CD14-positive monocyte (primary cell): ENCODE measurements around the gene ACYP2. TPM values are rescaled to one million over a fixed set of nuclear protein-coding genes. Genes with fewer than 3 reads are reported as not detected.
A peak's percentile ranks its signal among the peaks of the same experiment; 100 is the strongest.

ENCODE experiments used
- DNase-seq, 3 donors: peaks; one replicate each; pipeline ENCODE4 v3.0.0-alpha.2; 2011 to 2022
- H2AFZ ChIP-seq: 2 replicates; pipeline ENCODE4 v1.6.0; 2012; ENCODE audit warnings: mild to moderate bottlenecking, low read depth, low read length, inconsistent platforms; ENCODE audit not compliant: insufficient read depth, poor library complexity, severe bottlenecking
- H3K27ac ChIP-seq, 2 donors: 1 replicate in 1 of 2; 2 replicates in 1 of 2; pipeline ENCODE4 v1.5.1; 2012 to 2013; ENCODE audit warnings: low read length in 2 of 2, control low read depth in 1 of 2, inconsistent platforms in 1 of 2, low read depth in 1 of 2, mild to moderate bottlenecking in 1 of 2
- H3K27me3 ChIP-seq, 2 donors: one replicate each; pipeline versions ENCODE4 v1.6.0 to v1.6.1; 2011 to 2013; ENCODE audit warnings: low read length in 2 of 2; ENCODE audit not compliant: control insufficient read depth in 2 of 2, insufficient read depth in 2 of 2
- H3K36me3 ChIP-seq, 2 donors: replicated peaks in 1 of 2; 1 replicate in 1 of 2; 2 replicates in 1 of 2; pipeline versions ENCODE4 v1.5.1 to v1.6.1; 2012 to 2013; ENCODE audit warnings: low read length in 2 of 2, control low read depth in 1 of 2, inconsistent platforms in 1 of 2, mild to moderate bottlenecking in 1 of 2; ENCODE audit not compliant: insufficient read depth in 2 of 2, control insufficient read depth in 1 of 2
- H3K4me1 ChIP-seq, 2 donors: 1 replicate in 1 of 2; 2 replicates in 1 of 2; pipeline versions ENCODE4 v1.5.1 to v1.6.1; 2012 to 2013; ENCODE audit warnings: low read length in 2 of 2, control low read depth in 1 of 2, inconsistent platforms in 1 of 2, mild to moderate bottlenecking in 1 of 2, moderate library complexity in 1 of 2; ENCODE audit not compliant: insufficient read depth in 2 of 2, control insufficient read depth in 1 of 2
- H3K4me2 ChIP-seq: replicated peaks from 2 replicates; pipeline ENCODE3; 2012; ENCODE audit warnings: low read length, moderate library complexity, mild to moderate bottlenecking; ENCODE audit not compliant: poor library complexity, severe bottlenecking; ENCODE audit errors: extremely low read depth
- H3K4me3 ChIP-seq, 3 experiments: fragments of 200-600 bp in 1 of 3; sonication (generic) in 1 of 3; replicated peaks in 1 of 3; 1 replicate in 2 of 3; 2 replicates in 1 of 3; pipeline ENCODE4 v1.5.1; 2011 to 2013; ENCODE audit warnings: low read length in 3 of 3, mild to moderate bottlenecking in 3 of 3, control low read depth in 2 of 3, low read depth in 2 of 3, inconsistent platforms in 1 of 3, moderate library complexity in 1 of 3
- H3K79me2 ChIP-seq: 2 replicates; pipeline ENCODE4 v1.6.0; 2012; ENCODE audit warnings: mild to moderate bottlenecking, control low read depth, inconsistent platforms, low read length, moderate library complexity; ENCODE audit not compliant: insufficient read depth
- H3K9ac ChIP-seq: 2 replicates; pipeline ENCODE4 v1.6.0; 2017; ENCODE audit warnings: low read length, mild to moderate bottlenecking; ENCODE audit not compliant: insufficient read depth, poor library complexity, severe bottlenecking
- H3K9me3 ChIP-seq, 2 donors: replicated peaks in 1 of 2; 1 replicate in 1 of 2; 2 replicates in 1 of 2; pipeline versions ENCODE4 v1.5.1 to v1.6.1; 2012 to 2013; ENCODE audit warnings: low read length in 2 of 2, control low read depth in 1 of 2; ENCODE audit not compliant: control insufficient read depth in 1 of 2, insufficient read depth in 1 of 2
- H4K20me1 ChIP-seq: 2 replicates; pipeline ENCODE4 v1.6.0; 2012; ENCODE audit warnings: mild to moderate bottlenecking, low read length, control low read depth, moderate library complexity; ENCODE audit not compliant: insufficient read depth
- H3K27ac Mint-ChIP-seq, 7 donors: one replicate each; pipeline ENCODE4 v1.8.0; 2020; ENCODE audit warnings: mild to moderate bottlenecking in 7 of 7, mixed read lengths in 7 of 7, moderate library complexity in 6 of 7, inconsistent platforms in 2 of 7
- H3K27me3 Mint-ChIP-seq, 3 donors: one replicate each; pipeline ENCODE4 v1.8.0; 2021 to 2022; ENCODE audit warnings: low read depth in 3 of 3, mild to moderate bottlenecking in 3 of 3, mixed read lengths in 3 of 3, moderate library complexity in 3 of 3, inconsistent platforms in 1 of 3
- H3K36me3 Mint-ChIP-seq, 2 donors: one replicate each; pipeline ENCODE4 v1.8.0; 2020; ENCODE audit warnings: mixed read lengths in 2 of 2, inconsistent platforms in 1 of 2, mild to moderate bottlenecking in 1 of 2
- H3K4me1 Mint-ChIP-seq: one replicate; pipeline ENCODE4 v1.8.0; 2020; ENCODE audit warnings: mild to moderate bottlenecking, mixed read lengths
- H3K4me3 Mint-ChIP-seq, 2 donors: one replicate each; pipeline ENCODE4 v1.8.0; 2020; ENCODE audit warnings: mild to moderate bottlenecking in 2 of 2, mixed read lengths in 2 of 2, moderate library complexity in 1 of 2
- H3K9me3 Mint-ChIP-seq, 7 donors: one replicate each; pipeline ENCODE4 v1.8.0; 2020 to 2022; ENCODE audit warnings: mixed read lengths in 7 of 7, mild to moderate bottlenecking in 6 of 7, moderate library complexity in 6 of 7, inconsistent platforms in 2 of 7
- CTCF ChIP-seq: fragments of 200-600 bp; IDR thresholded peaks from one replicate; pipeline ENCODE4 v1.8.0; 2022; ENCODE audit warnings: antibody characterized with exemption, mild to moderate bottlenecking
- WGBS: methylation state at CpG from one replicate; pipeline ENCODE4 v1.1.5; 2013; ENCODE audit warnings: missing lambda C conversion rate; ENCODE audit not compliant: insufficient coverage; 5-methylcytosine and 5-hydroxymethylcytosine counted together
- intact Hi-C, 2 donors: fragments of 100-400 bp; cut with micrococcal nuclease; formaldehyde crosslinking; loops; one replicate each; pipeline versions ENCODE4 v1.15.0 to v1.15.1; 2023
- polyA plus RNA-seq, 3 donors: library from polyadenylated mRNA; depleted of rRNA in 1 of 3; unstranded in 2 of 3; stranded (reverse) in 1 of 3; fragments of 300-500 nt in 2 of 3; fragments of >200 nt in 1 of 3; fragmentation: Illumina TruSeq in 2 of 3; gene quantifications; 1 replicate in 2 of 3; 2 replicates in 1 of 3; pipeline ENCODE4 v1.2.3, GENCODE V29; 2012 to 2021

The ACYP2 gene
- polyA plus RNA-seq, 3 donors = 6.2 to 10.8 (median 10.3) TPM

GRCh38 chr2:54325148-54325547 is 209.7 kb downstream of the ACYP2 start:
- H3K4me1 Mint-ChIP-seq = peaks cover 3% of the 10 kb centered on the region
- Histone ChIP-seq H2AFZ (no peak overlapping the region), H3K4me1 (peaks cover under 1 to 3% of the 10 kb centered on the region in 2 donors), H3K4me3 (no peak overlapping the region), H3K9me3 (peaks cover 0 to 12% of the 10 kb centered on the region in 2 donors), H3K27ac (no peak overlapping the region), H3K9ac (no peak overlapping the region), H3K79me2 (no peaks in the 10 kb centered on the region), H3K4me2 (no peak overlapping the region), H3K27me3 (peaks cover 8 to 12% of the 10 kb centered on the region in 2 donors), H3K36me3 (no peaks in the 10 kb centered on the region), H4K20me1 (no peaks in the 10 kb centered on the region)
- H3K27me3 Mint-ChIP-seq = peaks cover 11 to 17% (median 14%) of the 10 kb centered on the region in 3 donors
- no peak for DNase-seq
- TF ChIP-seq CTCF = no peak
- 100% methylated on average over 1 of the region's 1 CpG for whole genome bisulfite sequencing
- H3K9me3 Mint-ChIP-seq = peaks cover 2 to 17% (median 9%) of the 10 kb centered on the region in 7 donors
- H3K27ac Mint-ChIP-seq = no peak overlapping the region
- no peaks in the 10 kb centered on the region for H3K36me3 Mint-ChIP-seq
- intact Hi-C loops = no loop called here
- no peak overlapping the region for H3K4me3 Mint-ChIP-seq

- intact Hi-C loops = no loop called here
- H3K4me3 ChIP-seq = peak overlapping the region in 1 of 3 experiments; percentile 68
Observed at GRCh38 chr2:54329482-54330161, 214.2 kb downstream of the ACYP2 start.

More at GRCh38 chr2:54329482-54330161, 214.2 kb downstream of the ACYP2 start:
- Histone ChIP-seq H3K36me3 (no peaks in the 10 kb centered on the region), H3K9me3 (peaks cover 0 to 8% of the 10 kb centered on the region in 2 donors), H3K4me1 (peaks cover 10 to 13% of the 10 kb centered on the region in 2 donors), H3K27ac (no peak overlapping the region), H3K4me2 (peak overlapping the region; percentile 67), H4K20me1 (no peaks in the 10 kb centered on the region), H3K27me3 (peaks cover 15 to 35% of the 10 kb centered on the region in 2 donors), H2AFZ (peak overlapping the region; percentile 83), H3K9ac (no peak overlapping the region), H3K79me2 (no peaks in the 10 kb centered on the region)
- H3K4me1 Mint-ChIP-seq = peaks cover 16% of the 10 kb centered on the region
- WGBS = 92% methylated on average over 5 of the region's 5 CpGs
- peaks cover under 1 to 14% (median 9%) of the 10 kb centered on the region in 7 donors for H3K9me3 Mint-ChIP-seq
- DNase-seq = no peak
- TF ChIP-seq CTCF = no peak
- peaks cover 26 to 40% (median 34%) of the 10 kb centered on the region in 3 donors for H3K27me3 Mint-ChIP-seq
- H3K36me3 Mint-ChIP-seq = no peaks in the 10 kb centered on the region
- H3K27ac Mint-ChIP-seq = no peak overlapping the region
- H3K4me3 Mint-ChIP-seq = peak overlapping the region; percentile 78 to 93
